Erythroblast (primary cell): Measurements from ENCODE around the gene PRSS48.
"Not testable (repeated sequence)": the region's sequence is repeated elsewhere in the genome, so short reads cannot be mapped to it uniquely, and the experiment has no call there.

Experiments
- GATA1 ChIP-seq: IDR thresholded peaks from 2 replicates; pipeline ENCODE4 v1.6.1; 2011; ENCODE audit warnings: low read depth, mild to moderate bottlenecking, control low read depth, low read length, moderate library complexity
- POLR2A ChIP-seq: IDR thresholded peaks from 2 replicates; pipeline ENCODE4 v1.6.1; 2011; ENCODE audit warnings: mild to moderate bottlenecking, low read length

DNA sequence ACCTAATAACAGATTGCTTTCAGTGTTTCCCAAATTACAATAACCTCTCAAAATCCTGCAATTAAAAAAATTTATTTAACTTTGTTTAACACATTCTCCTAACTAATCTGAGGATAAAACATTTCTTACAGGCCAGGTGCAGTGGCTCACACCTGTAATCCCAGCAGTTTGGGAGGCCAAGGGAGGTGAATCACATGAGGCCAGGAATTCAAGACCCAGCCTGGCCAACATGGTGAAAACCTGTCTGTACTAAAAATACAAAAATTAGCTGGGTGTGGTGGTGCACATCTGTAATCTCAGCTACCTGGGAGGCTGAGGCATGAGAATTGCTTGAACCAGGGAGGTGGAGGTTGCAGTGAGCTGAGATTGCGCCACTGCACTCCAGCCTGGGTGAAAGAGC is 41.6 kb upstream of the PRSS48 start:
- TF ChIP-seq POLR2A, GATA1: not testable (repeated sequence)
